Esophagus muscularis mucosa (tissue), 3 donors: Measurements from ENCODE around the gene UBE2G2.

Source experiments
- CTCF ChIP-seq, 3 experiments: fragments of 200-600 bp in 2 of 3; fragments of 450-650 bp in 1 of 3; sonication (generic) in 2 of 3; IDR thresholded peaks; one replicate each; pipeline ENCODE4 v1.5.1; 2017 to 2019; ENCODE audit warnings: antibody characterized with exemption in 3 of 3, mild to moderate bottlenecking in 2 of 3, moderate library complexity in 1 of 3
- POLR2A ChIP-seq: fragments of 450-650 bp; IDR thresholded peaks from one replicate; pipeline ENCODE4 v1.6.1; 2017; ENCODE audit warnings: antibody characterized with exemption, moderate library complexity, mild to moderate bottlenecking, low read depth
- POLR2AphosphoS5 ChIP-seq, 2 donors: sonication (generic); formaldehyde crosslinking; IDR thresholded peaks; one replicate each; pipeline ENCODE4 v1.6.1; 2017; ENCODE audit warnings: antibody characterized with exemption in 2 of 2

GRCh38 chr21:44836349-44836665 is 34.7 kb upstream of the UBE2G2 start:
- TF ChIP-seq POLR2A (no peak), CTCF (IDR thresholded peaks at IDR 0.05) (no peak), POLR2AphosphoS5 (IDR thresholded peaks at IDR 0.05) (no peak)
